Vein endothelial cell (primary cell): ENCODE results near the gene SPDYE1. TPM values are rescaled to one million over a fixed set of nuclear protein-coding genes. Genes with fewer than 3 reads are reported as not detected.

Experiments
- total RNA-seq: library from RNA; depleted of rRNA; stranded (reverse); fragments of >200 nt; gene quantifications from 2 replicates; pipeline ENCODE4 v1.2.3, GENCODE V29; 2012

The SPDYE1 gene
- not detected in 2 replicates for total RNA-seq

GRCh38 chr7:43997532-43997931 lies at the start of gene SPDYE1:
Gene SPDYE1 (plus strand): TSS chr7:43997897. CDS start chr7:43999950, 2,053 bp downstream.

GRCh38 chr7:44044315-44045225 lies 46.9 kb downstream of the SPDYE1 start, which contains the start of gene DBNL:
Gene DBNL (plus strand): TSS chr7:44044702. CDS start chr7:44044738, 36 bp downstream.

Other genes with a start within 250 kb of the SPDYE1 start
- 18.9 and 20.3 TPM in 2 replicates for gene BLVRA, start 239.2 kb upstream of the SPDYE1 start, total RNA-seq
- gene MRPS24, start 128.4 kb upstream of the SPDYE1 start, total RNA-seq: 69.2 and 78.3 TPM in 2 replicates
- gene URGCP, start 91.3 kb upstream of the SPDYE1 start, total RNA-seq: 21.9 TPM in 2 replicates
- 17.3 and 18.1 TPM in 2 replicates for gene UBE2D4, start 71.5 kb upstream of the SPDYE1 start, total RNA-seq
- gene DBNL, start 46.8 kb downstream of the SPDYE1 start, total RNA-seq: 140 and 144 TPM in 2 replicates
- gene PGAM2, start 67.7 kb downstream of the SPDYE1 start, total RNA-seq: not detected in 2 replicates
- 16.9 and 27.8 TPM in 2 replicates for gene POLM, start 84.6 kb downstream of the SPDYE1 start, total RNA-seq
- gene AEBP1, start 106.4 kb downstream of the SPDYE1 start, total RNA-seq: 8.9 and 27.4 TPM in 2 replicates
- gene POLD2, start 125.7 kb downstream of the SPDYE1 start, total RNA-seq: 81.0 and 87.9 TPM in 2 replicates
- gene MYL7, start 143.4 kb downstream of the SPDYE1 start, total RNA-seq: not detected in 2 replicates
- gene GCK, start 191.5 kb downstream of the SPDYE1 start, total RNA-seq: 0.19 and 0.65 TPM in 2 replicates
- gene YKT6, start 203.1 kb downstream of the SPDYE1 start, total RNA-seq: 128 and 138 TPM in 2 replicates